IPS-18c (cell line): Measurements from ENCODE around the gene MSANTD2.

Experiments
- H3K4me3 ChIP-seq: 2 replicates; pipeline ENCODE4 v1.7.0; 2013; ENCODE audit warnings: low read depth, mild to moderate bottlenecking, low read length, moderate library complexity; ENCODE audit not compliant: insufficient read depth
- H3K9me3 ChIP-seq: one replicate; pipeline ENCODE4 v1.6.1; 2013; ENCODE audit warnings: mild to moderate bottlenecking, low read length, moderate library complexity; ENCODE audit not compliant: control insufficient read depth, insufficient read depth

The MSANTD2 gene

DNA sequence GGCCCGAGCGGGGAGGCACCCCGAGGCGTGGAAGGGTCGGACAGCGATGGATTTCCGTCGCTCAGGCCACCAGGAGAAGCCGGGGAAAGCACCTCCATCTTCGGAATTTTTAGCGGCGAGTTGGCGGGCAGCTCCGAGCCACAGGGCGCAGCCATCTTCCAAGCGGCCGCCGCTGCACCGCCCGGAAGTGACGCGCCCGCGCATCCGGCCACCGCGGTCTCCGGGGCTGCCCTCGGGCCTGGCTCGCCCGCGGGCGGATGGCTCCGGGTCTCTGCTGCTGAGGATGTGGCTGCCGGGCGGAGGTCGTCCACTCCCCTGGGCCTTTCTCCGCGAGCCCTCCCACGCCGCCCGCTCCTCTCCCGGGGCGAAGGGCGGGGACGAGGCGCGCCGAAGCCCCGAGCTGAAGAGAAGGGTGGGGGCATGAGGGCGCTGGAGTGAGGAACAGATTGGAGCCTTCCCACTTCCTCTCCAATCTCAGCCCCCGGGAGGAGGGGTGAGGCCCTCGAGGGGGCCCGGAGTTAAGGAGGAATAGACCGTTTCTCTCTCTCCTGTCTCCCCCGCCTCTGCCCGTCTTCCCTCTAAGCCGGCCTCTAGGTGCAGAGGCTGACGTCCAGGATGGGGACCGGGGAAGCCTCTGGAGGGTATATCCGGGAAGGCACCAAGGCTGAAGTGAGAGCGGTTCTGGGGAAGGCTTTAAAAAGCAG lies at the start of gene MSANTD2:
Gene MSANTD2, minus strand, starts transcription at position 181 of the 704 bp plus-strand sequence. Its CDS starts 26 bp downstream, at position 155.
- Histone ChIP-seq H3K9me3 (no peaks in the 10 kb centered on the region), H3K4me3 (peak within 1 kb of the TSS; percentile 94)

DNA sequence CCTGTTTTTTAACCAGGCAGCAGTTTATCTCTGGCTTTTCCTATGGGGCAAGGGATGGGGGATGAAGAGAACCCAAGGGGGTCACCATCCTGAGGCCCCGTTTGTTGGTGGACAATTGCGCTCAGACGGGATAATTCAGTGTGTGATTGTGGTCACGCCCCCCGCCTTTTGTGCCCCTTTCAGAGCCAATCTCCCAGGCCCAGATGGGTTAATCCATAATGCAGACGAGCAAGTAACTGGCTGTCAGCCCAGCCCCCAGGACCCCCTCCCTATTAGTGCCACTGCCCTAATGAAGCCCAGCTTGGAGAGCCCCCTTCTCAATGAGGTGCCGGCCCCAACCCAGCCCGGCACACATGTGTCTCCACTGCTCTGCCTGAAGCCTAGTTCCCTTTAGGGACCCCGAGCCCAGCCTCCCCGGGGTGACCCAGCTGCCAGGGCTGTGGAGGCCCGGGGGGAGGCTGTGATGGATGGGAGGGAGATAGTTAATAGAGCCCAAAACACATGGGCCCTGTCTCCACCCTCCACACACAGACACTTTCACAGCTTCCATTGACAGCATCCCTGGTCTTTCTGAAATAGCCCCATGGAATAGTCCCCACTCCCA lies 46.0 kb upstream of the MSANTD2 start:
- Histone ChIP-seq H3K4me3 (no peak overlapping the region), H3K9me3 (no peaks in the 10 kb centered on the region)

DNA sequence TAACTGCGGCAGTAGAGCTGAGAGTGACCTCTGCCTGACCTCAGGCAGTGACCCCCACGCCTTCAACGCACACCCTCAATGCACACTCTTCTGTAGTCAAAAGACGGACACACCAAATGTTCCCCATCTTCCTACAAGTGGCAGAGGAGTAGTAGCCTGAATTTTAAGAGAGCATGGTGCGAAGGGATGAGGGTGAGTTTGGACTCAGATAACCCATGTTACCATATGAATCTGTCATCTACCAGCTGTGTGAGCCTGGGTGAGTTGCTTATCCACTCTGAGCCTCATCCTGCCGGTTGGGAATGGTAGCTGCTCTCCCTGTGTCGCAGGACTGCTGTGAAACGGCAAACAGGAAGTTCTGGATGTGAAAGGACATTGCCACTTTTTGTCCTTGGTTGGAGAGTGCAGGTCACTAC lies 44.5 kb upstream of the MSANTD2 start:
- no peaks in the 10 kb centered on the region for H3K9me3 ChIP-seq
- H3K4me3 ChIP-seq: no peak overlapping the region

DNA sequence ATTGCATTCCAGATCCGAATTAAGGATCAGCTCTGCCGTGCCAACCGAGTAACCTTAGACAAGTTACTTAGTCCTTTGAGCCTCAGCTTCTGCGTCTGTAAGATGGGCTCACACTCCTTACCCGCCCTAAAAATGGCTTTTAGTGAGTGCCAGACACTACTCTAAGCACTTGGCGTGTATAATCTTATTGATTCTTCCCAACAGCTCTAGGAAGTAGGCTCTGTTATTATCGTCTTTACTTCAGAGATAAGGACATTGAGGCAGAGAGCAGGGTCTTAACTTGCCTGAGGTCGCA lies 43.4 kb upstream of the MSANTD2 start:
- H3K4me3 ChIP-seq: peak overlapping the region; percentile 38; the same call in 1 of the 2 replicates
- H3K9me3 ChIP-seq: no peaks in the 10 kb centered on the region

DNA sequence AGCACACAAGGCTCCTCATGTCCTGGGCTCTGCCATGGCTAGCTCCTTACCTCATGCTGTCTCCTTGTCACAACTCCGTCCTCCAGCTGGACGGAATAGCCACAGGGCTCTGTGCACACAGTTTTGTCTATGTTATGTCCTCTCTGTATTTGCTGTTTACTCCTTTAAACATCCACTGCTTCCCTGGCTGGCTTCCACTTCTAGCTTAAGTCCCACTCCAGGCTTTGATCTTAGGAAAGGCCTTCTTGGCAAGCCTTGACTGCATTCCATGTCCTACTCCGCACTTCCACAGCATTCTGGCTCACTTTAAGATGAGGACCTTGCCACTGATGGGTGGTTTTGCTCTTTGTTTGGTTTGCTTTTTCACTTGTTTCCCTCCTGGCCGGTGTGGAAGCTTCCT lies 42.1 kb upstream of the MSANTD2 start:
- no peaks in the 10 kb centered on the region for H3K9me3 ChIP-seq
- H3K4me3 ChIP-seq: no peak overlapping the region

DNA sequence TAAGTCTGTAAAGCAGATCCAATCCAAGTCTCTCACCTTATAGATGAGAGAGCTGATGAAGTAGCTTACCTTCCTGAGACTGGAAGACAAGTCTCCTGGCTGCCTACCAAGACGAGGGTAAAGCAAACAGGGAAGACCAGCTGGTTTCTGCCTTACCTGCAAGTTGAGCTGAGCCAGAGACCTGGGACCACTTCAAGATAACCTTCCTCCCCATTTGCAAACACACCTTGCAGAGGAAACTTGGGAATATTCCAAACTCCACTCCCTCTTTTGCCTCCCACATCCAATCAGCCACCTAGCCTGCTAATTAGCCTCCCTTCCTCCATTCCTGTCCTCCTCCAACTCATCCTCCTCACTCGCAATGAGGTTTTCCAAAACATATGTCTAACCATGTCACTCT lies 41.6 kb upstream of the MSANTD2 start:
- Histone ChIP-seq H3K9me3 (no peaks in the 10 kb centered on the region), H3K4me3 (peak overlapping the region; percentile 20; the same call in 1 of the 2 replicates)

DNA sequence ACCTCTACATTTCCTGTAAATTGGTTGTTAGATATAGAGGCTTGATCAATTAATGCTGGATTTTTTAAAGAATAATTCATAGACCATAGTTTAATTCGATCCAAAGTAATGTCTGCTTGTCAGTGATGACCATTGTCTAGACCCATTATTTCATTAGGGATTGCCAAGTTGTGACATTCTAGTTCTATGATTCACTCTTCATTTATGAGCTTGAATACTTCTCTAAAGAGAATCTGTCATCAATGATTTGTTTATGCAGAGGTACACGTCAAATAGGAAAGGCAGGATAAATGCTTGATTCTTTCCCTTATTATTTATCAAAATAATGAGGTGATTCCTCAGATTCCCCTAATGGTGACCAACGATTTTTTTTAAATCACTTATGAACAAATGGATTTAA lies 41.0 kb upstream of the MSANTD2 start:
- H3K4me3 ChIP-seq: no peak overlapping the region
- no peaks in the 10 kb centered on the region for H3K9me3 ChIP-seq

DNA sequence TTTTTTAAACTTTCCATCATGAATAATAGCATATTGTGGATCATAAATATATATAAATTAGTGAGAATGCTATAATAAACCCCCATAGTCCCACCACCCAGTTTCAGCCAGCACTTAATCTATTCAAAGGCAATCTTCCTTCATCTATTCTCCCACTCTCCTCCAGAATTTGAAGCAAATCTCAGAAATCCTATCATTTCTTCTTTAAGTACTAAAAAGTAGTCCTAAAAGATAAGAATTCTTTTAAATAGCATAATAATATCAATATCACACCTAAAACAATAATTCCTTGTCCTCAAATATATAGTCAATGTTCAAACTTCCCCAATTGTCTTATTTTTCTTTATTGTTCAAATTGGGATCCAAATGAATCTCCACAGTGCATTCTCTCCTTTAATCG lies 40.5 kb upstream of the MSANTD2 start:
- H3K4me3 ChIP-seq: no peak overlapping the region
- H3K9me3 ChIP-seq: no peaks in the 10 kb centered on the region

DNA sequence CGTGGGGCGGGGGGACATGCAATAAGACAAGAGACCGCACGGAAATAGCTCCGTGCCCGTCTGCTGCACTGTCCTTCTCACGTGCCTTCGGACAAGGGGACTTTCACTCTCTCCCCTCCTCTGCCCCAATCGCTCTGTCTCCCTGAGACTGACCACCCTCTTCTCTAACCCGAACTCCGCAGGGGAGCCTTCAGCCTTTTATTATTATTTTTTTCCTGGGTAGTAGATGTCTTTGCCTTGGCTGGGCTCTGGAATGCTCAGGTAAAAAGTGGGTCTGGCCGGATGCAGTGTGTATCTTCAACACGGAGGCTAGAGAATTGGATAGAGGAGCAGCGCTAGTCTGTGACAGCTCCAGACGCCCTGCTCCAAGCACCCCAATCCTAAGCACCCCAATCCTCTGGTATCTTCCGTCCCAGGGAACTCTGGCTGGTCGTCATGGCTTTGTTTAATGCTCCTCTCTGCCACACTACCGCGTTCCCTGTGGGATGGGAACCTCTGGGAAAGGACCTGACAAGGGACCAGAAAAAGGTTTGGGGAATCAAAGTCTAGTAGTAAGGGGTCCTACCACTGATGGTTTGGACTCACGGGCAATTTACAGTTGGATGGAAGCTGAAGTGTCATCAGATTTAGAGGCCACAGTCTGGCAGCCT lies 39.9 kb upstream of the MSANTD2 start:
- Histone ChIP-seq H3K9me3 (no peaks in the 10 kb centered on the region), H3K4me3 (peak overlapping the region; percentile 44)

DNA sequence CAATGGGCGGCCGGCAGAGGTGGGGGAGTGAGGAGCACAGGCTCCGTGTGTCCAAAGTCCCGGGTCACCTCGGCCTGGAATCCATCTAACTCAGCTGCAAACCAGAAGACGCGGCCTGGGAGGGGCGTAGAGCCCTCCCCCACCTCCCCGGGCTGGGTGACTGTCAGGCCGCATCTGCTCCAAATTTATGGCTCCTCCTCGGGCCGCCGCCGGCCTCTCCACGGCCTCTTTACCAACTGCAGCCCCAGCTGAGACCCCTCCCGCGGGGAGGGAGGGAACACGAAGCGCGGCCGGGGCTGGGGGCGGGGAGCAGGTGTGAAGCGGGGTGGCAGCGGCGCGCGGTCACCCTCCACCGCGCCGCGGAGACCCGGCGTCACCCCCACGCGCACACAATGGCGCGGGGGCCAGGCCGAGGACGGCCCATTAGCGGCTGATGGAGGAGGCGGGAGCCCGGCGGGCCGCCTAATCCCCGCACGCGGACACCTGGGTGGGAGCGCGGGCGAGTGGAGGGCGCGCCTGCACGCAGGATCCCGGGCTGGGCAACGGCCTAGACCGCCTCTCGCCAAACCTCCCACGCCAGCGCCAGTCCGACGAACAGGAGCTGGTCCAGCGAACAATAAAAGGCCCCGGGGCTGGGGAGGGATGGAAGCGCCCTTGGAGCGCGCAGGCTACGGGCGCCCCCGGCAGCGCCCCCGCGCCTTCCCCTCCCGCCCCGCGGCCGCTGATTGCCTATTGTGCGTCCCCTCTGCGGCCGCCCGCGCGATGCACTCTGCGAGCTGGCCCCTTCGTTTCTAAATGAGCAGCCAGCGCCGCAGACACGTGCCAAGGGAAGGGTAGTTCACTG lies 39.1 kb upstream of the MSANTD2 start:
- no peaks in the 10 kb centered on the region for H3K9me3 ChIP-seq
- peak overlapping the region; percentile 44 for H3K4me3 ChIP-seq

DNA sequence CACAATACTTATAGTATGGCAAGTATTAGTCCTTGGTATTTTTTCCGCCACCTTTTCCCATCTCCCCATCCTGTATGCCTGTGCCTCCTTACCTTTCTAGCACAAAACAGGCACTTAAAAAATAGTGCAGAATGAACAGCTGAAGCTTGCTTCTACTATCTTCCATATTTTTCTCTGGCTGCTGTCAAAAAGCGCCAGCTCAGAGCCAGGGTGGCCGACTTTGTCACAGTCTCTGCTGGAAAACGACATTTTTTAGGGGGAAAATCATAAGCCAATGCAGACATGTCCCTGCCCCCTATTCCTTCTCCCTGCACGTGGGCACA lies 38.6 kb upstream of the MSANTD2 start:
- Histone ChIP-seq H3K9me3 (no peaks in the 10 kb centered on the region), H3K4me3 (peak overlapping the region; percentile 44; the same call in 1 of the 2 replicates)

DNA sequence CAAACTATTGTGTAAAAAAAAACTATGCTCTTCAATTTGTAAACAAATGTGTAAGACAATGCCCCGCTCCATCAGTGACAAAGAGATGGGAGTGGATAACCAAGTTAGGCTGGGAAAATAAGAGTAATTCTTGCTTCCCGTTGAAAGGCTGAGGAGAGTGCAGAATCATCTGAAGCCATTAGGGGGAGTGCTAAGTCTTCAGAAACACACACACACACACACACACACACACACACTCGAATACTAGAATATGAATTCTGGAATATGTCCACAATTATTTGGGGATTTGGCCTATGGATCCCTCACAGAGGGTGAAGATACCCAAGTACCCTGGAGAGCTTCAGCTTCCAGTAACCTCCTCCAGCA lies 37.3 kb upstream of the MSANTD2 start:
- Histone ChIP-seq H3K4me3 (no peak overlapping the region), H3K9me3 (no peaks in the 10 kb centered on the region)

DNA sequence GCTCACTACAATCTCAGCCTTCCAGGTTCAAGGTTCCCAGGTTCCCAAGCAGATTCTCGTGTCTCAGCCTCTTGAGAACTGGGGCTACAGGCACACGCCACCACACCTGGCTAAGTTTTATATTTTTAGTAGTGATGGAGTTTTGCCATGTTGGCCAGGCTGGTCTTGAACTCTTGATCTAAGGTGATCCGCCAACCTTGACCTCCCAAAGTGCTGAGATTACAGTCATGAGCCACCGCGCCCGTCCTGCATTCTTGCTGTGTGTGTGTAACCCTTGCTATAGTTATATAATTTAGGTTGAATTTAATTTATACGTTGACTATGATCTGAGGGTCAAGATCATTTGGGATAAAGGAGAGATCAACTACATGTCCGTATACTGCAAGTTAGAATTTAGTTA lies 35.7 kb upstream of the MSANTD2 start:
- no peaks in the 10 kb centered on the region for H3K9me3 ChIP-seq
- no peak overlapping the region for H3K4me3 ChIP-seq

DNA sequence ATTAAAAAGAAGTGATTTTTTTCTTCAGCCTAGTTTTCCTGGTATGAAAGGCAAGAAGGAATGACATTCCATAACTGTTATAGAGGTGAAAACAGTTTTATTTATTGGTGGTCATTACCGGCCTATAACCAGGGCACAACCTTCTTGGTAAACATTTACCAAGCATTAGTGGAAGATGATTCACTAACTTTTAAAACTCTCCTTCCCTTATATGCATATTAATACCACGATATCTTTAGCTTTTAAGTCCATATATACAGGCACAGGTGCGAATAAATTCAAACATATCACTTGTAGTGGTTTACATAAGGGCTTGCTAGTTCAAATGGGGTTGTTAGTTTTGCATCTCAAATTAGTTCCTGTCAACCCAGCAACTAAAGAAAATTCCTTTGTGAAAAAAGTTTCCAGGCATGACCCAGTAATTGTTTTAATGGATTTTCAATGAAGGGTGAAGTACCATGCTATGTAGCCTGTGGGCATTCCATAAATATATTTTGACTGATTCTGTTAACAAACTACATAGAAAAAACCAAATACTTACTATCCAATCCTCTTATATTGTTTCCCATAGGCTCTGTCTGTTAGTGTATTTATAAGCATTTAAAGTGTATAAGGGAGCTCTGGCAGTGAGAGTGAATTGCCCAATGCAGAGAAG lies 34.4 kb upstream of the MSANTD2 start:
- no peak overlapping the region for H3K4me3 ChIP-seq

DNA sequence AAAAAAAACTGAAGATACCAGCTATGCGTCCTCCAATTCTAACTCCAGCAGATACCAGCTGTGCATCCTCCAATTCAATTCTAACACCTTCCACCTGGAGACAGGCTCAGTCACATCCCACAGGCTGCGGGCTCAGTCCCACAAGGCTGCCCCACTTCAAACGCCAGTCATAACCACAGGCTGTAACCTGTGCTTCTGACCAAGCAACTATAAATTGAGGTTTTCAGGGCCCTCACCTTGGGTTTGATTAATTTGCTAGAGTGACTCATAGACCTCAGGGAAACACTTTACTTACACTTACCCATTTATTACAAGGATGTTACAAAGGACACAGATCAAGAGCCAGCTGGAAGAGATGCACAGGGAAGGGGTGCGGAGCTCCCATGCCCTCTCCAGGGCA lies 32.4 kb upstream of the MSANTD2 start:
- Histone ChIP-seq H3K9me3 (no peaks in the 10 kb centered on the region), H3K4me3 (no peak overlapping the region)

More for the DNA sequence above, 34.4 kb upstream of the MSANTD2 start:
- no peaks in the 10 kb centered on the region for H3K9me3 ChIP-seq

DNA sequence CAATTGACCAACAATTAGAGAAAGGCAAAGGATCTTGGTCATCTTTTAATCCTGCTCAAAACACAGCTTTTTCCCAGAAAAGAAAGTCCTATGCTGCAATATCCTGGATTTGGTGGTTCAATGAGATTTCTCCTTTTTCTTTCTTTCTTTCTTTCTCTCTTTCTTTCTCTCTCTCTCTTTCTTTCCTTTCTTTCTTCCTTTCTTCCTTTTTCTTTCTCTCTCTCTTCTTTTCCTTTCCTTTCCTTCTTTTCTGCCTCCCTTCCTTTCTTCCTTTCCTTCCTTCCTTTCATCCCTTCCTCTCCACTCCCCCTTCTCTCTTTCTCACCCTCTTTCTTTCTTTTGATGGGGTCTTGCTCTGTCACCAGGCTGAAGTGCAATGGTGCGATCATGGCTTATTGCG lies 31.7 kb upstream of the MSANTD2 start:
- Histone ChIP-seq H3K4me3 (no peak overlapping the region), H3K9me3 (no peaks in the 10 kb centered on the region)

DNA sequence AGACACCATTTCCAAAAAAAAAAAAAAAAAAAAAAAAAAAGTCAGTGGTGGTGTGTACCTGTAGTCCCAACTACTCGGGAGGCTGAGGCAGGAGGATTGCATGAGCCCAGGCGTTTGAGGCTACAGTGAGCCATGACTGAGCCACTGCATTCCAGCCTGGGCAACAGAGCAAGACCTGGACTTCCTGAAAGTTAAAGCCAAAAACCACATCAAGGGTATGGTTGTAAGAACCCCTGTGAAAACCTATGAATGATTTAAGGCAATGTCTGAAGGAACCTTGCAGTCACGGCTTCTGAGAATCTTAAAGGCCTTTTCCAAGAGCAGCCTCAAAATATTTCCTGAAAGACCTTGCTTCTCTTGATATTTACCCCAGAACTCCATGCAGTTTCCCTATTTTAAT lies 30.5 kb upstream of the MSANTD2 start:
- no peaks in the 10 kb centered on the region for H3K9me3 ChIP-seq
- no peak overlapping the region for H3K4me3 ChIP-seq
